ENCODE measurements around the gene TF.

DNA sequence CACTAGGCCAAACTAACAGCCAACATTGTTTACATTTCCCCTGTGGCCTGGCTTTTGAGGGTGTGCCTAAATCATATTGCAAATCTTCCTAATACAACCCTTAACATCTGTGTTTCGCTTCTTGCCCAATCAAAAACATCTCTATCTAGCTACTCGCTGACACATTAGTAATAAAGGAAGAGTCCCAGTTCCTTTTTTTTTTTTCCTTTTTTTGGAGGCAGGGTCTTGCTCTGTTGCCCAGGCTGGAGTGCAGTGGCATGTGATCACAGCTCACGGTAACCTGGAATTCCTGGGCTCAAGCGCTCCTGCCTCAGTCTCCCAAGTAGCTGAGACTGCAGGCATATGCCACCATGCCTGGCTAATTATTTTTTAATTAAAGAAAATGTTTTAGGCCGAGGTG lies 57.3 kb downstream of the TF start:
- TF ChIP-seq POLR2AphosphoS5 (IDR thresholded peaks at IDR 0.05; ENCODE audit: low read depth, low read length) (no peak), REST (IDR thresholded peaks at IDR 0.05; ENCODE audit: insufficient read depth in 1 of 2, low read depth in 2 of 2, low read length in 2 of 2) (no peak), TAF1 (IDR thresholded peaks at IDR 0.05; ENCODE audit: borderline replicate concordance, insufficient read depth, low read length) (no peak), SIN3A (IDR thresholded peaks at IDR 0.05; ENCODE audit: borderline replicate concordance, insufficient read depth, low read length) (no peak)

Data from PFSK-1 (cell line).